SKM-1 treated with dmso at 0.1 percent for 144 hours (cell line): ENCODE measurements around the gene CCNL2.
"Not testable (repeated sequence)": the region's sequence is repeated elsewhere in the genome, so short reads cannot be mapped to it uniquely, and the experiment has no call there.

Experiments
- DNase-seq: peaks from one replicate; lab custom pipeline; 2025; ENCODE audit not compliant: unreplicated experiment; lab: John Stamatoyannopoulos, UW

CCNL2 gene

DNA sequence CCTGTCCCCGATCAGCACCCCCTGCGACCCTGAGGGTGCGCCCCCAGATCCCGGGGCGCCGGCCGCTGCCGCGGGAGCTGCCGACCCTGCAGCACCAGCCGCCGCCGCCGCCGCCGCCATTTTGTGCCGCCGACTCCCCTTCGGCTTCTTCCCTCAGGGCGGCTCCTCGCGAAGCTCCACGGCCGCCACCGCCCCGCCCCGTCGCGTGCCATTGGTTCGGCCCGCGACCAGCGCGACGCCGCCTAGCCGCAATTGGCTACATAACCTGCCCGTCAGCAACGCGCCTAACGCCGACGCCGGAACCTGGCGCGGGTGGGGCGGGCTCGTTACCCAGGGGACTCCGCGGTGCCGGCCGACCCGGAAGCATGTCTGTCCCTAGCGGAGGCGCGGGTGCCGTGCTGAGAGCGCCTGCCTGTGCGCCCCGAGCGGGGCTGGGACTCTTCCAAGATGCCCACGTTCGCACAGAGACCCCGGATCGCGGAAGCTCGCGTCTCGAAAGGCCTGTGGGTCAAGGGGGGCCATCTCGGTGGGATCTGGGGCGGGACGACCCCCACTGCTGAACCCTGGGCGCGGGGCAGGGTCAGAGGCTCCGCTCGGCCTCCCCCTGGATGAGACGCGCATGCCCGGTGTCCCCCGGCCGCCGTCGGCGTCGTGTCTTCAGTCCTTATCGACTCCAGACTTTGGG lies at the start of gene CCNL2:
TSS of gene CCNL2 (minus strand) at position 149 of the 685 bp plus-strand sequence. CDS start at position 120, 29 bp downstream.
- DNase-seq = peak; percentile 97

DNA sequence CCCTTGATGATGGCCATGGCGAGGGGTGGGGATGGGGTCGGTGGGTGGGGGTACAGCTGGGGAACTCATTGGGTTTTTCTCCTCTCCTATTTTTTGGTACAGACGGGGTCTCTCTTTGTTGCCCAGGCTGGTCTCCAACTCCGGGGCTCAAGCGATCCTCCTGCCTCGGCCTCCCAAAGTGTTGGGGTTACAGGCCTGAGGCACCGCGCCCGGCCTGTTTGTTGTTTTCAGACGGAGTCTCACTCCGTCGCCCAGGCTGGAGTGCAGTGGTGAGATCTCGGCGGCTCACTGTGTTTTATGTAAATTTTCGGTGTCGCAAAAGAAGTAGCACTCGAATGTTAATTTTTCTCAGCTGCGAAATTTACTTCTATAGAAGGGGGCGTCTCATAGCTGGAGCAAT lies 47.5 kb upstream of the CCNL2 start:
- DNase-seq = not testable (repeated sequence)

- DNase-seq = no peak
These were observed 43.1 kb upstream of the CCNL2 start for GRCh38 chr1:1442069-1442770.

- peak; percentile 19 for DNase-seq
These were observed 42.1 kb upstream of the CCNL2 start for GRCh38 chr1:1441002-1441888.

DNA sequence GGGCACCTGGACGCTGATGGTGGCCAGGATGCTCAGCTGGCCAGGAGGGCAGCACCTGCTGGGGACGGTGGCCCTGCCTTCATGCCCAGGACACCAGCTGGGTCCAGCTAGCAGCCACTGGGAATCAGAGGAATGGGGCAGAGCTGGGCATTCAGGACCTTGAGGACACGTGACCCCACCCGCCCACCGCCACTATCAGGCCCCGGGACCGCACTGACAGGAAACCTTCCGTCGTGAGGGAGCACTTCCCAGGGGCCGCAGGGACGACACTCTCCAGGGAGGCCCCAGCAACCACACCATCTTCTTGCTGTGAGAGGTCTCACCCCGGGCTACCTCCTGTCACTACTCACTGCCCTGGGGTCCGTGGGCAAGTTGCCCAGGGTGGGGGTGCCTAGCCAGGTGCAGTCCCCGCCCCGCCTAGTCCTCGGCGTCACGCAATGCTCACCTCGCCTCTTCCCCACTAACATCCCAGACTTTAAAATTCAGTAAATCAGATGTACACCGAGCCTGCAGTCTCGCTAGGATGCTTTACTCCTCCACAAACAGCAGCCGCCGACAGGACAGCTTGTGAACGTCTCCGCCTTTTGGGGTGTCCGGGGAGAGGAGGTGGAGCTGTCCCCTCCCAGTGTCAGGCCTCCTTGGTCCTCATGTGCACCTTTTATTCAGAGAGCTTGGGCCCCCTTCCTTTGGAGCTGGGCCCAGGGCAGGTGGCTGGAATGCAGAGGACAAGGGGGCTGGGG lies 41.3 kb upstream of the CCNL2 start:
- no peak for DNase-seq

GRCh38 chr1:1439546-1440261 lies 40.6 kb upstream of the CCNL2 start:
- no peak for DNase-seq

DNA sequence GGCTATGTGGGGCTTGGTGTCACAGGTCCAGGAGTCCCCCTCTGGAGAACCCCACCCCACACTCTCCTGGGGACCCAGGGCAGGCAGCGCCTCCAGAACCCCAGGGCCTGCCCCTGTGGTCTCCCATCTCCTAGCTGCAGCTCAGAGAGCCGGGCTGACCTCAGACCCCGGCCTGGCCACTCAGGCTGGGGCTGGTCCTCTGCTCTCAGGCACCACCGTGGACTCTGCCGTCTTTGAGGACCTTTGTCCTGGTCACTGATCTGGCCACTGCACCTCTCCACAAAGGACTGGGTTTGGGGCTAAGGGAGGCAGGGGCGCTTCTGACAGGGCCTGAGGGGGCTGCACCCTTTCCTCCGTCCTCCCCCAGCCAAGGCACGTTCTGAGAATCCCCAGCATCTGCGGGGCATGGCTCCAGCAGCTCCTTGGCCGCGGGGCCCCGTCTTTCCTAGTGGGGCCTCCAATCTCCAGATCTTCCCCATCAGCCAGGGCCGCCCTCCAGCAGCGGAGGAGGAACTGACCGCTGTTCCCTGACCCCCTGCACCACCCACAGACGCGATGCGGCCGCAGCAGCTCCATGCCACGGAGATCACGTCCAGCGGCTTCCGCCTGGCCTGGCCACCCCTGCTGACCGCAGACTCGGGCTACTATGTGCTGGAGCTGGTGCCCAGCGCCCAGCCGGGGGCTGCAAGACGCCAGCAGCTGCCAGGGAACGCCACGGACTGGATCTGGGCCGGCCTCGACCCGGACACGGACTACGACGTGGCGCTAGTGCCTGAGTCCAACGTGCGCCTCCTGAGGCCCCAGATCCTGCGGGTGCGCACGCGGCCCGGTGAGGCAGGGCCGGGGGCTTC lies 39.6 kb upstream of the CCNL2 start:
- DNase-seq = no peak

DNA sequence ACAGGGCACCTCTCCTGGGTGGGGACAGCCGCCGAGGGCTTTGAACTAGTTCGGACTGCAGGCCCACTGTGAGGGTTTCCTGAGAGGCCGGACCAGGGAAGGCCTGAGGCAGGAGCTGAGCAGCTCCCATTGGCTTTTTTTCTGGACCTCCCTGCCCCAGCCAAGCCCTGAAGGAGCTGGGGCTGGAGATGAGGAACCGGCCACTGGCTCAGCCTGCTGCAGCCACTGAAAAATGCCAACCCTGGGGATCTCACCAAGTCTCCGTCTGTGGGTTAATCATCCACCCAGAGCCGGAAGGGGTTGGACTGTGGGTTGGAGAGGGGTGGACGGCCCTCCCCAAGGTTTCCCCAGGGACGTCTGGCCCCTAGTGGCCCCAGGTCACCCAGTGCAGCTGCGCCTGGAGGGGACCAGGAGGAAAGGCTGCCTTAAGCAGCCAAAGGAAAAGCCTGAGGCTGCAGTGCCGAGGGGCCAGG lies 38.8 kb upstream of the CCNL2 start:
- peak; percentile 52 for DNase-seq

- DNase-seq = no peak
These were observed 38.1 kb upstream of the CCNL2 start for GRCh38 chr1:1437033-1437903.

GRCh38 chr1:1436630-1437032 lies 37.5 kb upstream of the CCNL2 start:
- DNase-seq = no peak

- DNase-seq = no peak
These were observed 36.9 kb upstream of the CCNL2 start for GRCh38 chr1:1435911-1436629.

- no peak for DNase-seq
These were observed 36.2 kb upstream of the CCNL2 start, which contains the start of gene VWA1 for GRCh38 chr1:1435106-1435903. VWA1 (plus strand) TSS chr1:1435690; CDS start chr1:1435749, 59 bp downstream.

DNA sequence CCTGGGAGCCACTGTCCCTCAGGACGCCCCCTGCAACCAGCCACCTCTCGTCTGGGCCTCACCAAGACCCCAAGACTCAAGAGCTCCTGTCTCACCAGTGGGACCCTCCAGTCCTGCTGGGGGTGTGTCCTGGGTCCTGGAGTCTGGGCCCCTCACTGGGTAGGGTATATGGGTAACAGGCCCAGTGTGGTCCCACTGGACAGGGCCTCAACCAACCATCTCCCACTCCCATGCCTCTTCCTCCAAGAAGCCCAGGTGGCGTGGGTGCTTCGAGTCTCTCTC lies 35.6 kb upstream of the CCNL2 start:
- no peak for DNase-seq

DNA sequence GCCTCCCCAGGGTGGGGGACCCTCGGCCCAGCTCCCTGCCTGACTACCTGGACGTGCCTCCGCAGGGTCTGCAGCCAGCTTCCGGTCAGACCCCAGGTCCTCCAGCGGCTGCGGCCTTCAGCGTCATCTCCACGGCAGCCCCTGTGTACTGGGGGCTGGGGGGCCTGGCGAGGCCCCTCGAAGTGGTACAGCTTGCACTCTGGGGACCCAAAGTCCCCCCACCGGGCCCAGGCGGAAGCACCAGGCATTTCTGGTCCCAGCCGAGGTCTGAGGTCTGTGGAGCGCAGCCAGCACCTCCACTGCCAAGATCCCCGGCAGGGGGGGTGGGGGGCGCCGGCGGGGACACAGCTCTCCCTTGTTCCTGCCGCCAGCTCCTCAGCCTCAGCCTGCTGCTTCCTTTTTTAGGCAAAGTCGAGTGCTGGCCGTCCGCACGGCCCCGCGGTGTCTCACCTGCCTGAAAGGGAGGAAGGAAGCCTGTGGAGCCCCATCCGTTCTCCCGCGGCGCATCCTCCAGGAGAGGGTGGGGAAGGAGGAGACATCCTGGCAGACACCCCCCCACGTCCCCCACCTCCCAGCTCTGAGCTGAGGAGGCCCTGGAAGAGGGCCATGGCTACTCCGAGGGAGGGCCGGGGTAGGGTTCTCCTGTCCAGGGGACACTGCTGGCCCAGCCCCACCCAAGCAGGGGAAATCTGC lies 35.1 kb upstream of the CCNL2 start:
- no peak for DNase-seq

- DNase-seq = no peak
These were observed 34.6 kb upstream of the CCNL2 start for GRCh38 chr1:1433804-1434130.

DNA sequence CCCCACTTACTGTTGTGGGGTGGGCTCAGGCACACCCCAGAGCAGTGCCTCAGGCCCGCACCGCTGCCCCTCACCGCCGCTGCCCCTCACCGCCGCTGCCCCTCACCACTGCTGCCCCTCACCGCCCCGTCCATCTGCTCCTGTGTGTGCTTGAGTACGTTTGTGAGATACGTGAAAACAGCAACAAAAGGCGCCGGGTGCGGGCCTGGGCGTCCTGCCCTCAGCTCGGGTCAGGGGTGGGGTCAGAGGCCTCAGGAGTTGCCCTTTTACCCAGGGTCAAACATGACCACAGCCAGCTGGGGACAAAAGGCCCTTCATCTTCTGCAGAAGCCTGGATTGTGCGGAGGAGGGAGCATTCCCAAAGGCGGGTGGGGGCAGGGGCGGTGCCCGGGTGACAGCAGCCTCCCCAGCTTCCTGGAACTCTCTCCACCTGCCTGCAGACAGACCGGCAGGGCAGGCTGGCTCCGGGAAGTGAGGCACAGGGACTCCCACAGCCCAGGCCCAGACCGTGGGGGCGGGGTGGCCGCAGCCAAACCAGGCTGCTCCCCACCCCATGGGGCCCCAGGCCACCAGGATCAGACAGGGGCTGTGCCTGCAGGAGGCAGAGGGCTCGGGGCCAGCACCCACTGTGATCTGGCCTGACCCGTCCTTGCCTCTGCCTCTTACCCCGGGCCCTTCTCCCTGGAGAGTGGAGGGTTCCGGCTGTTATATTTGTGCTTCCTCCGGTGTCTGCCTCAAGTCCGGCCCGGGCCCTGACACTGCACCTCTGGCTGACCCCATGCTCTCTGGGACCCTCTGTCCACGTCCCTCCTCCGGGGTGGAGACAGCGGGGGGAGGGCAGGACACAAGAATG lies 34.0 kb upstream of the CCNL2 start:
- no peak for DNase-seq
